GM23338 (cell line): Measurements from ENCODE around the gene KRTAP5-4. TPM values are rescaled to one million over a fixed set of nuclear protein-coding genes. Genes with fewer than 3 reads are reported as not detected.

Experiments
- ATAC-seq: fragments of 200-7000 bp; cut with Tn5 transposase; 3 replicates; pipeline ENCODE4 v1.9.1; 2020
- DNase-seq: peaks from one replicate; pipeline ENCODE4 v3.0.0-alpha.2; 2015; ENCODE audit warnings: low spot score
- H2AFZ ChIP-seq: fragments of 200-600 bp; sonication (generic); 2 replicates; pipeline ENCODE4 v1.8.0; 2016; ENCODE audit warnings: antibody characterized with exemption, mild to moderate bottlenecking, moderate library complexity
- H3F3A ChIP-seq: fragments of 200-600 bp; sonication (generic); replicated peaks from 2 replicates; pipeline ENCODE4 v1.8.0; 2017; ENCODE audit warnings: antibody characterized with exemption, mixed run types, low read depth
- H3K27ac ChIP-seq: fragments of 200-600 bp; sonication (generic); 2 replicates; pipeline ENCODE4 v1.6.1; 2016; ENCODE audit warnings: low read depth
- H3K27me3 ChIP-seq: fragments of 200-600 bp; sonication (generic); 2 replicates; pipeline ENCODE4 v1.8.0; 2016; ENCODE audit warnings: mild to moderate bottlenecking, mixed run types, moderate library complexity; ENCODE audit not compliant: insufficient read depth
- H3K36me3 ChIP-seq: fragments of 200-600 bp; sonication (generic); 2 replicates; pipeline ENCODE4 v1.8.0; 2016; ENCODE audit warnings: mild to moderate bottlenecking; ENCODE audit not compliant: insufficient read depth
- H3K4me1 ChIP-seq: fragments of 200-600 bp; sonication (generic); 2 replicates; pipeline ENCODE4 v1.8.0; 2016; ENCODE audit warnings: mild to moderate bottlenecking, moderate library complexity; ENCODE audit not compliant: insufficient read depth
- H3K4me2 ChIP-seq: fragments of 200-600 bp; sonication (generic); 2 replicates; pipeline ENCODE4 v1.7.1; 2017; ENCODE audit warnings: mixed run types
- H3K4me3 ChIP-seq: fragments of 200-600 bp; sonication (generic); 2 replicates; pipeline ENCODE4 v1.6.1; 2016; ENCODE audit warnings: mixed run types
- H3K79me2 ChIP-seq: fragments of 200-600 bp; sonication (generic); replicated peaks from 2 replicates; pipeline ENCODE4 v1.8.0; 2017; ENCODE audit warnings: mild to moderate bottlenecking; ENCODE audit not compliant: insufficient read depth
- H3K9me2 ChIP-seq: fragments of 200-600 bp; sonication (generic); 2 replicates; pipeline ENCODE4 v1.8.0; 2017; ENCODE audit not compliant: insufficient read depth
- H4K20me1 ChIP-seq: fragments of 200-600 bp; sonication (generic); replicated peaks from 2 replicates; pipeline ENCODE4 v1.8.0; 2017; ENCODE audit warnings: mild to moderate bottlenecking; ENCODE audit not compliant: insufficient read depth
- H3K27ac Mint-ChIP-seq: 2 replicates; pipeline ENCODE4 v1.8.0; 2020; ENCODE audit warnings: inconsistent platforms, mild to moderate bottlenecking, moderate library complexity, mixed read lengths
- H3K27me3 Mint-ChIP-seq: 3 replicates; pipeline ENCODE4 v1.8.0; 2022; ENCODE audit warnings: low read depth, mild to moderate bottlenecking, moderate library complexity, mixed read lengths, inconsistent platforms; ENCODE audit not compliant: insufficient read depth, poor library complexity
- H3K36me3 Mint-ChIP-seq: 3 replicates; pipeline ENCODE4 v1.8.0; 2021; ENCODE audit warnings: low read depth, mild to moderate bottlenecking, inconsistent platforms, moderate library complexity, mixed read lengths
- H3K4me1 Mint-ChIP-seq: 3 replicates; pipeline ENCODE4 v1.8.0; 2020; ENCODE audit warnings: mild to moderate bottlenecking, inconsistent platforms, mixed read lengths
- H3K4me3 Mint-ChIP-seq: 3 replicates; pipeline ENCODE4 v1.8.0; 2021; ENCODE audit warnings: moderate library complexity, mild to moderate bottlenecking, inconsistent platforms, mixed read lengths
- H3K9me3 Mint-ChIP-seq: 3 replicates; pipeline ENCODE4 v1.8.0; 2020; ENCODE audit warnings: moderate library complexity, mild to moderate bottlenecking, inconsistent platforms, mixed read lengths
- EZH2 ChIP-seq: fragments of 200-600 bp; sonication (generic); IDR thresholded peaks from one replicate; pipeline ENCODE4 v1.8.0; 2017; ENCODE audit warnings: antibody characterized with exemption, mild to moderate bottlenecking, low read depth; ENCODE audit not compliant: unreplicated experiment
- JUNB ChIP-seq: IDR thresholded peaks from one replicate; pipeline ENCODE4 v1.6.1; 2016; ENCODE audit warnings: antibody characterized with exemption; ENCODE audit not compliant: unreplicated experiment
- NANOG ChIP-seq: IDR thresholded peaks from 2 replicates; pipeline ENCODE4 v1.6.1; 2016; ENCODE audit warnings: antibody characterized with exemption, borderline replicate concordance
- STAT1 ChIP-seq: IDR thresholded peaks from one replicate; pipeline ENCODE4 v1.6.1; 2016; ENCODE audit warnings: antibody characterized with exemption; ENCODE audit not compliant: unreplicated experiment
- ZNF331 ChIP-seq: fragments of 250-450 bp; sonication (Bioruptor Pico); IDR thresholded peaks from 2 replicates; pipeline ENCODE4 v1.5.0; 2020; ENCODE audit warnings: low read depth, mild to moderate bottlenecking, moderate library complexity
- polyA plus RNA-seq: library from polyadenylated mRNA; unstranded; fragments of >200 nt; fragmentation: Nextera tagmentation; extraction: Ambion mirVana; gene quantifications from 2 replicates; pipeline ENCODE4 v1.2.1, GENCODE V29; 2016
- total RNA-seq: library from RNA; depleted of rRNA; stranded (reverse); fragments of >200 nt; shearing (Covaris generic); gene quantifications from 2 replicates; pipeline ENCODE4 v1.2.3, GENCODE V29; 2014
- TF ChIP-seq, protein P1 (sequence below): fragments of 250-450 bp; sonication (Bioruptor Pico); IDR thresholded peaks from 2 replicates; pipeline ENCODE4 v1.5.0; 2020; ENCODE audit warnings: mild to moderate bottlenecking, moderate library complexity
- TF ChIP-seq, protein P2 (sequence below): IDR thresholded peaks from one replicate; pipeline ENCODE4 v1.6.1; 2018; ENCODE audit warnings: antibody characterized with exemption; ENCODE audit not compliant: unreplicated experiment

Gene KRTAP5-4
- total and polyA plus RNA-seq, 2 experiments from 2014 or later = not detected

DNA sequence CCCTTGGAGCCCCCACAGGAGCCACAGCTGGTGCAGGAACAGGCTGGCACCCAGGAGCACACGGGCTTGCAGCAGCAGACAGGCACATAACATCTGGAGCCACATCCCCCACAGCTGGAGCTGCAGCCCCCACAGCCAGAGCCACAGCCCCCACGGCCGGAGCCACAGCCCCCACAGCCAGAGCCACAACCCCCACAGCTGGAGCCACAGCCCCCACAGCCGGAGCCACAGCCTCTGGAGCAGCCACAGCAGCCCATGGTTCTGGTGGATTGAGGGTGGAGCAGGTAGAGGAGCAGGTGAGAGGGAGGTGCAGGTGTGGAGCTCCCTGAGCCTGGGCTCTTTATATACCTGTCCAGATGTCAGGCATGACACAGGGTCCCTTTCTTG is 24.0 kb downstream of the KRTAP5-4 start, which contains the start of gene KRTAP5-2:
Gene KRTAP5-2, minus strand, starts transcription at position 301 of the 387 bp plus-strand sequence. Its CDS starts 44 bp downstream, at position 257.
- Histone ChIP-seq H3K79me2 (no peaks in the 10 kb centered on the region), H4K20me1 (no peaks in the 10 kb centered on the region), H3K4me1 (peaks cover 18% of the 10 kb centered on the region), H3K36me3 (no peaks in the 10 kb centered on the region), H3K4me2 (peak within 1 kb of the TSS; percentile 70), H3F3A (peaks cover 13% of the 10 kb centered on the region; the same call in 1 of the 2 replicates), H3K27me3 (no peaks in the 10 kb centered on the region), H3K4me3 (no peak within 1 kb of the TSS), H3K9me2 (no peaks in the 10 kb centered on the region), H2AFZ (peak within 1 kb of the TSS; percentile 73), H3K27ac (no peak within 1 kb of the TSS)
- Mint-ChIP-seq H3K27ac (no peak within 1 kb of the TSS), H3K4me1 (peaks cover 28% of the 10 kb centered on the region), H3K27me3 (peaks cover 15% of the 10 kb centered on the region), H3K36me3 (peaks cover 5% of the 10 kb centered on the region; the same call in 1 of the 3 replicates), H3K4me3 (no peak within 1 kb of the TSS; the same call in 2 of the 3 replicates), H3K9me3 (peaks cover 22% of the 10 kb centered on the region; the same call in 2 of the 3 replicates)
- TF ChIP-seq STAT1 (no peak), EZH2 (no peak), JUNB (no peak), ZNF331 (CRISPR knock-in tag) (no peak), NANOG (no peak)
- TF ChIP-seq, protein P1, sequence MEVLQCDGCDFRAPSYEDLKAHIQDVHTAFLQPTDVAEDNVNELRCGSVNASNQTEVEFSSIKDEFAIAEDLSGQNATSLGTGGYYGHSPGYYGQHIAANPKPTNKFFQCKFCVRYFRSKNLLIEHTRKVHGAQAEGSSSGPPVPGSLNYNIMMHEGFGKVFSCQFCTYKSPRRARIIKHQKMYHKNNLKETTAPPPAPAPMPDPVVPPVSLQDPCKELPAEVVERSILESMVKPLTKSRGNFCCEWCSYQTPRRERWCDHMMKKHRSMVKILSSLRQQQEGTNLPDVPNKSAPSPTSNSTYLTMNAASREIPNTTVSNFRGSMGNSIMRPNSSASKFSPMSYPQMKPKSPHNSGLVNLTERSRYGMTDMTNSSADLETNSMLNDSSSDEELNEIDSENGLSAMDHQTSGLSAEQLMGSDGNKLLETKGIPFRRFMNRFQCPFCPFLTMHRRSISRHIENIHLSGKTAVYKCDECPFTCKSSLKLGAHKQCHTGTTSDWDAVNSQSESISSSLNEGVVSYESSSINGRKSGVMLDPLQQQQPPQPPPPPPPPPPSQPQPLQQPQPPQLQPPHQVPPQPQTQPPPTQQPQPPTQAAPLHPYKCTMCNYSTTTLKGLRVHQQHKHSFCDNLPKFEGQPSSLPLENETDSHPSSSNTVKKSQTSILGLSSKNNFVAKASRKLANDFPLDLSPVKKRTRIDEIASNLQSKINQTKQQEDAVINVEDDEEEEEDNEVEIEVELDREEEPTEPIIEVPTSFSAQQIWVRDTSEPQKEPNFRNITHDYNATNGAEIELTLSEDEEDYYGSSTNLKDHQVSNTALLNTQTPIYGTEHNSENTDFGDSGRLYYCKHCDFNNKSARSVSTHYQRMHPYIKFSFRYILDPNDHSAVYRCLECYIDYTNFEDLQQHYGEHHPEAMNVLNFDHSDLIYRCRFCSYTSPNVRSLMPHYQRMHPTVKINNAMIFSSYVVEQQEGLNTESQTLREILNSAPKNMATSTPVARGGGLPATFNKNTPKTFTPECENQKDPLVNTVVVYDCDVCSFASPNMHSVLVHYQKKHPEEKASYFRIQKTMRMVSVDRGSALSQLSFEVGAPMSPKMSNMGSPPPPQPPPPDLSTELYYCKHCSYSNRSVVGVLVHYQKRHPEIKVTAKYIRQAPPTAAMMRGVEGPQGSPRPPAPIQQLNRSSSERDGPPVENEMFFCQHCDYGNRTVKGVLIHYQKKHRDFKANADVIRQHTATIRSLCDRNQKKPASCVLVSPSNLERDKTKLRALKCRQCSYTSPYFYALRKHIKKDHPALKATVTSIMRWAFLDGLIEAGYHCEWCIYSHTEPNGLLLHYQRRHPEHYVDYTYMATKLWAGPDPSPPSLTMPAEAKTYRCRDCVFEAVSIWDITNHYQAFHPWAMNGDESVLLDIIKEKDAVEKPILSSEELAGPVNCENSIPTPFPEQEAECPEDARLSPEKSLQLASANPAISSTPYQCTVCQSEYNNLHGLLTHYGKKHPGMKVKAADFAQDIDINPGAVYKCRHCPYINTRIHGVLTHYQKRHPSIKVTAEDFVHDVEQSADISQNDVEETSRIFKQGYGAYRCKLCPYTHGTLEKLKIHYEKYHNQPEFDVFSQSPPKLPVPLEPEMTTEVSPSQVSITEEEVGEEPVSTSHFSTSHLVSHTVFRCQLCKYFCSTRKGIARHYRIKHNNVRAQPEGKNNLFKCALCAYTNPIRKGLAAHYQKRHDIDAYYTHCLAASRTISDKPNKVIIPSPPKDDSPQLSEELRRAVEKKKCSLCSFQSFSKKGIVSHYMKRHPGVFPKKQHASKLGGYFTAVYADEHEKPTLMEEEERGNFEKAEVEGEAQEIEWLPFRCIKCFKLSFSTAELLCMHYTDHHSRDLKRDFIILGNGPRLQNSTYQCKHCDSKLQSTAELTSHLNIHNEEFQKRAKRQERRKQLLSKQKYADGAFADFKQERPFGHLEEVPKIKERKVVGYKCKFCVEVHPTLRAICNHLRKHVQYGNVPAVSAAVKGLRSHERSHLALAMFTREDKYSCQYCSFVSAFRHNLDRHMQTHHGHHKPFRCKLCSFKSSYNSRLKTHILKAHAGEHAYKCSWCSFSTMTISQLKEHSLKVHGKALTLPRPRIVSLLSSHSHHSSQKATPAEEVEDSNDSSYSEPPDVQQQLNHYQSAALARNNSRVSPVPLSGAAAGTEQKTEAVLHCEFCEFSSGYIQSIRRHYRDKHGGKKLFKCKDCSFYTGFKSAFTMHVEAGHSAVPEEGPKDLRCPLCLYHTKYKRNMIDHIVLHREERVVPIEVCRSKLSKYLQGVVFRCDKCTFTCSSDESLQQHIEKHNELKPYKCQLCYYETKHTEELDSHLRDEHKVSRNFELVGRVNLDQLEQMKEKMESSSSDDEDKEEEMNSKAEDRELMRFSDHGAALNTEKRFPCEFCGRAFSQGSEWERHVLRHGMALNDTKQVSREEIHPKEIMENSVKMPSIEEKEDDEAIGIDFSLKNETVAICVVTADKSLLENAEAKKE (CRISPR knock-in tag) = no peak
- TF ChIP-seq, protein P2, sequence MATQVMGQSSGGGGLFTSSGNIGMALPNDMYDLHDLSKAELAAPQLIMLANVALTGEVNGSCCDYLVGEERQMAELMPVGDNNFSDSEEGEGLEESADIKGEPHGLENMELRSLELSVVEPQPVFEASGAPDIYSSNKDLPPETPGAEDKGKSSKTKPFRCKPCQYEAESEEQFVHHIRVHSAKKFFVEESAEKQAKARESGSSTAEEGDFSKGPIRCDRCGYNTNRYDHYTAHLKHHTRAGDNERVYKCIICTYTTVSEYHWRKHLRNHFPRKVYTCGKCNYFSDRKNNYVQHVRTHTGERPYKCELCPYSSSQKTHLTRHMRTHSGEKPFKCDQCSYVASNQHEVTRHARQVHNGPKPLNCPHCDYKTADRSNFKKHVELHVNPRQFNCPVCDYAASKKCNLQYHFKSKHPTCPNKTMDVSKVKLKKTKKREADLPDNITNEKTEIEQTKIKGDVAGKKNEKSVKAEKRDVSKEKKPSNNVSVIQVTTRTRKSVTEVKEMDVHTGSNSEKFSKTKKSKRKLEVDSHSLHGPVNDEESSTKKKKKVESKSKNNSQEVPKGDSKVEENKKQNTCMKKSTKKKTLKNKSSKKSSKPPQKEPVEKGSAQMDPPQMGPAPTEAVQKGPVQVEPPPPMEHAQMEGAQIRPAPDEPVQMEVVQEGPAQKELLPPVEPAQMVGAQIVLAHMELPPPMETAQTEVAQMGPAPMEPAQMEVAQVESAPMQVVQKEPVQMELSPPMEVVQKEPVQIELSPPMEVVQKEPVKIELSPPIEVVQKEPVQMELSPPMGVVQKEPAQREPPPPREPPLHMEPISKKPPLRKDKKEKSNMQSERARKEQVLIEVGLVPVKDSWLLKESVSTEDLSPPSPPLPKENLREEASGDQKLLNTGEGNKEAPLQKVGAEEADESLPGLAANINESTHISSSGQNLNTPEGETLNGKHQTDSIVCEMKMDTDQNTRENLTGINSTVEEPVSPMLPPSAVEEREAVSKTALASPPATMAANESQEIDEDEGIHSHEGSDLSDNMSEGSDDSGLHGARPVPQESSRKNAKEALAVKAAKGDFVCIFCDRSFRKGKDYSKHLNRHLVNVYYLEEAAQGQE = no peak
- DNase-seq = no peak
- ATAC-seq = no peak
